Uterus (tissue), 4 donors: ENCODE measurements around the gene CPLANE2. TPM values are rescaled to one million over a fixed set of nuclear protein-coding genes. Genes with fewer than 3 reads are reported as not detected.
A peak's percentile ranks its signal among the peaks of the same experiment; 100 is the strongest.
"Not testable (repeated sequence)": the region's sequence is repeated elsewhere in the genome, so short reads cannot be mapped to it uniquely, and the experiment has no call there.

ENCODE experiments used
- DNase-seq, 2 donors: peaks; one replicate each; pipeline ENCODE4 v3.0.0-alpha.2; 2019 to 2020
- H3K27ac ChIP-seq, 2 donors: fragments of 200-600 bp; sonication (generic); 1 replicate in 1 of 2; 2 replicates in 1 of 2; pipeline ENCODE4 v1.5.1; 2016 to 2018
- H3K27me3 ChIP-seq, 2 donors: fragments of 200-600 bp; sonication (generic); one replicate each; pipeline ENCODE4 v1.5.1; 2018 to 2019; ENCODE audit warnings: control low read depth in 1 of 2
- H3K36me3 ChIP-seq, 2 donors: fragments of 200-600 bp; sonication (generic); one replicate each; pipeline ENCODE4 v1.5.1; 2019; ENCODE audit warnings: control low read depth in 1 of 2
- H3K4me1 ChIP-seq, 2 donors: fragments of 200-600 bp; sonication (generic); one replicate each; pipeline ENCODE4 v1.5.1; 2018 to 2019; ENCODE audit warnings: control low read depth in 1 of 2
- H3K4me3 ChIP-seq, 2 donors: fragments of 200-600 bp; sonication (generic); 1 replicate in 1 of 2; 2 replicates in 1 of 2; pipeline ENCODE4 v1.5.1; 2018 to 2019; ENCODE audit warnings: mild to moderate bottlenecking in 1 of 2
- H3K9me3 ChIP-seq, 2 donors: fragments of 200-600 bp; sonication (generic); one replicate each; pipeline ENCODE4 v1.5.1; 2019; ENCODE audit warnings: control low read depth in 1 of 2
- CTCF ChIP-seq, 4 experiments: fragments of 200-600 bp in 2 of 4; fragments of 450-650 bp in 2 of 4; sonication (generic) in 2 of 4; IDR thresholded peaks; one replicate each; pipeline ENCODE4 v1.5.1; 2016 to 2019; ENCODE audit warnings: antibody characterized with exemption in 4 of 4, mild to moderate bottlenecking in 2 of 4, moderate library complexity in 1 of 4
- POLR2A ChIP-seq, 2 donors: fragments of 450-650 bp; IDR thresholded peaks; one replicate each; pipeline ENCODE4 v1.6.1; 2016; ENCODE audit warnings: antibody characterized with exemption in 2 of 2, mild to moderate bottlenecking in 1 of 2, moderate library complexity in 1 of 2
- intact Hi-C: fragments of 100-400 bp; cut with DNase I; formaldehyde crosslinking; loops from one replicate; pipeline ENCODE4 v1.15.1; 2023; ENCODE audit warnings: low total_unique reads
- total RNA-seq, 4 donors: library from RNA; depleted of rRNA in 3 of 4; stranded (reverse); fragments of >200 nt in 3 of 4; gene quantifications; one replicate each; pipeline versions ENCODE4 v1.1.0 to v1.2.4, GENCODE V29; 2014 to 2023
- donor health status: DM: yes; HTN: yes; CAD: no.

The CPLANE2 gene
- total RNA-seq, 4 donors from 2014 or later, result 5.1 to 7.4 (median 5.5) TPM

- Histone ChIP-seq H3K9me3 (no peaks in the 10 kb centered on the region), H3K27ac (no peak overlapping the region), H3K36me3 (no peaks in the 10 kb centered on the region), H3K4me1 (peaks cover 0 to 6% of the 10 kb centered on the region in 2 donors), H3K27me3 (no peaks in the 10 kb centered on the region), H3K4me3 (no peak overlapping the region)
- TF ChIP-seq CTCF (IDR thresholded peaks at IDR 0.05), result no peak
- no peak for TF ChIP-seq POLR2A (IDR thresholded peaks at IDR 0.05)
- no peak for DNase-seq
- intact Hi-C loops, result no loop called here
Observed at GRCh38 chr1:16258591-16259135, 21.7 kb upstream of the CPLANE2 start.

- H3K27me3 ChIP-seq, result no peaks in the 10 kb centered on the region
- no peak overlapping the region for H3K27ac ChIP-seq
- H3K36me3 ChIP-seq, result no peaks in the 10 kb centered on the region
- DNase-seq, result no peak
- peaks cover 0 to 6% of the 10 kb centered on the region in 2 donors for H3K4me1 ChIP-seq
- no peaks in the 10 kb centered on the region for H3K9me3 ChIP-seq
- no peak for TF ChIP-seq CTCF (IDR thresholded peaks at IDR 0.05)
- TF ChIP-seq POLR2A (IDR thresholded peaks at IDR 0.05), result no peak
- intact Hi-C loops, result no loop called here
- H3K4me3 ChIP-seq, result no peak overlapping the region
Observed at GRCh38 chr1:16257968-16258367, 21.0 kb upstream of the CPLANE2 start.

GRCh38 chr1:16257556-16257955 lies 20.6 kb upstream of the CPLANE2 start:
- H3K9me3 ChIP-seq, H3K27me3 ChIP-seq, H3K4me3 ChIP-seq, H3K36me3 ChIP-seq, H3K27ac ChIP-seq, H3K4me1 ChIP-seq, DNase-seq, intact Hi-C loops: not testable (repeated sequence)

- Histone ChIP-seq H3K27me3 (no peaks in the 10 kb centered on the region), H3K4me1 (peaks cover 0 to 6% of the 10 kb centered on the region in 2 donors), H3K27ac (peak overlapping the region in 1 of 2 donors; percentile 31), H3K4me3 (no peak overlapping the region), H3K9me3 (no peaks in the 10 kb centered on the region), H3K36me3 (no peaks in the 10 kb centered on the region)
- TF ChIP-seq CTCF (IDR thresholded peaks at IDR 0.05) (no peak), POLR2A (IDR thresholded peaks at IDR 0.05) (no peak)
- intact Hi-C loops, result no loop called here
- DNase-seq, result no peak
Observed at GRCh38 chr1:16256478-16256877, 19.5 kb upstream of the CPLANE2 start.

- H3K4me1 ChIP-seq, result peaks cover 2 to 10% of the 10 kb centered on the region in 2 donors
- no peak overlapping the region for H3K4me3 ChIP-seq
- H3K36me3 ChIP-seq, result no peaks in the 10 kb centered on the region
- TF ChIP-seq POLR2A (IDR thresholded peaks at IDR 0.05) (no peak), CTCF (IDR thresholded peaks at IDR 0.05) (no peak)
- intact Hi-C loops, result no loop called here
- DNase-seq, result no peak
- peak overlapping the region; percentile 90 to 95 for H3K27ac ChIP-seq
- no peaks in the 10 kb centered on the region for H3K9me3 ChIP-seq
- no peaks in the 10 kb centered on the region for H3K27me3 ChIP-seq
Observed at GRCh38 chr1:16254263-16254928, 17.4 kb upstream of the CPLANE2 start.
